Measurements from ENCODE around the gene PEX14. TPM values are rescaled to one million over a fixed set of nuclear protein-coding genes. Genes with fewer than 3 reads are reported as not detected.

The PEX14 gene
- total RNA-seq, 1 experiment from 2014 or later, result 36.0 TPM

- ChIA-PET CTCF (no interaction called here), POLR2A (no interaction called here)
- no TSS peak for BruUV-seq (replicated peaks)
- no peak overlapping the region for H3K27ac ChIP-seq (ENCODE audit: low read length)
- H3K4me3 ChIP-seq (ENCODE audit: low read depth in 2 of 2, low read length in 2 of 2), result no peak overlapping the region
- H3K4me1 ChIP-seq (ENCODE audit: control insufficient read depth, insufficient read depth, low read length), result peaks cover 8% of the 10 kb centered on the region
- TF ChIP-seq SIN3A (IDR thresholded peaks at IDR 0.05; ENCODE audit: borderline replicate concordance, insufficient read depth, low read depth, low read length), result no peak
- TF ChIP-seq POLR2AphosphoS5 (IDR thresholded peaks at IDR 0.05; ENCODE audit: low read depth, low read length), result no peak
- DNase-seq (ENCODE audit: low read depth, low spot score) (no peak), ATAC-seq (no peak)
- in situ Hi-C loops (cut with HindIII; ENCODE audit: low pct_unique_long_range_greater_than_20kb, low sequenced_read_pairs), result no loop called here
- no peaks in the 10 kb centered on the region for H3K9me3 ChIP-seq (ENCODE audit: control insufficient read depth, insufficient read depth, low read depth, low read length)
- H3K27me3 ChIP-seq (ENCODE audit: control insufficient read depth, insufficient read depth, low read length), result no peaks in the 10 kb centered on the region
- no peaks in the 10 kb centered on the region; the same call in 1 of the 2 replicates for H3K36me3 ChIP-seq (ENCODE audit: control insufficient read depth, insufficient read depth, low read length)
- intact Hi-C loops (cut with micrococcal nuclease; ENCODE audit: unreplicated experiment), result no loop called here
These were observed 62.5 kb downstream of the PEX14 start for GRCh38 chr1:10537082-10537766.

GRCh38 chr1:10538646-10539355 is 64.1 kb downstream of the PEX14 start:
- ChIA-PET POLR2A (interaction anchor here (0.7 kb wide), 1 partner anchor 588 kb away, joined by 3 read pairs; no protein-coding TSS in a partner anchor), CTCF (no interaction called here)
- Histone ChIP-seq H3K4me3 (ENCODE audit: low read depth in 2 of 2, low read length in 2 of 2) (no peak overlapping the region), H3K4me1 (ENCODE audit: control insufficient read depth, insufficient read depth, low read length) (no peaks in the 10 kb centered on the region; the same call in 1 of the 2 replicates), H3K9me3 (ENCODE audit: control insufficient read depth, insufficient read depth, low read depth, low read length) (no peaks in the 10 kb centered on the region), H3K36me3 (ENCODE audit: control insufficient read depth, insufficient read depth, low read length) (no peaks in the 10 kb centered on the region; the same call in 1 of the 2 replicates), H3K27me3 (ENCODE audit: control insufficient read depth, insufficient read depth, low read length) (no peaks in the 10 kb centered on the region), H3K27ac (ENCODE audit: low read length) (no peak overlapping the region)
- in situ Hi-C loops (cut with HindIII; ENCODE audit: low pct_unique_long_range_greater_than_20kb, low sequenced_read_pairs), result no loop called here
- ATAC-seq (no peak), DNase-seq (ENCODE audit: low read depth, low spot score) (no peak)
- no TSS peak for BruUV-seq (replicated peaks)
- TF ChIP-seq POLR2AphosphoS5 (IDR thresholded peaks at IDR 0.05; ENCODE audit: low read depth, low read length), result no peak
- no peak for TF ChIP-seq REST (IDR thresholded peaks at IDR 0.05; ENCODE audit: insufficient read depth in 1 of 2, low read depth in 2 of 2, low read length in 1 of 2)
- TF ChIP-seq SIN3A (IDR thresholded peaks at IDR 0.05; ENCODE audit: borderline replicate concordance, insufficient read depth, low read depth, low read length), result no peak
- no peak for TF ChIP-seq TCF7L2 (IDR thresholded peaks at IDR 0.05; ENCODE audit: low read depth, low read length)
- no peak for TF ChIP-seq CTCF (IDR thresholded peaks at IDR 0.05)
- intact Hi-C loops (cut with micrococcal nuclease; ENCODE audit: unreplicated experiment), result no loop called here

All from Panc1 (cell line).